ENCODE measurements around the gene U2AF1L4.
A peak's percentile ranks its signal among the peaks of the same experiment; 100 is the strongest.
"Not testable (repeated sequence)": the region's sequence is repeated elsewhere in the genome, so short reads cannot be mapped to it uniquely, and the experiment has no call there.

Gene U2AF1L4

GRCh38 chr19:35775298-35776101 is 30.3 kb upstream of the U2AF1L4 start, which contains the start of gene ARHGAP33:
Gene ARHGAP33, plus strand, starts transcription at chr19:35775564. Its CDS starts 95 bp downstream, at chr19:35775659.
- TF ChIP-seq POLR2A (IDR thresholded peaks at IDR 0.05; ENCODE audit: low read length) (peak; percentile 67), GATA1 (IDR thresholded peaks at IDR 0.05; ENCODE audit: low read depth, low read length) (no peak)

DNA sequence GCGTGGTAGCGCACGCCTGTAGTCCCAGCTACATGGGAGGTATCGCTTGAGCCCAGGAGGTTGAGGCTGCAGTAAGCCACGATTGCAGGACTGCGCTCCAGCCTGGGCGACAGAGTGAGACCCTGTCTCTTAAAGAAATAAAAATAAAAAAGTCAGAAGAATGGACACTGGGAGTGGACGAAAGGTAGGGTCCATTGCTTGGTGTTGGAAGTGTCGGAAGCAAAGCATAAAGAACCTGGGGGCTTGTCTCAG is 29.8 kb upstream of the U2AF1L4 start:
- TF ChIP-seq POLR2A (IDR thresholded peaks at IDR 0.05; ENCODE audit: low read length) = no peak
- TF ChIP-seq GATA1 (IDR thresholded peaks at IDR 0.05; ENCODE audit: low read depth, low read length) = no peak
- no peak for DNase-seq

More at GRCh38 chr19:35775298-35776101, 30.3 kb upstream of the U2AF1L4 start, which contains the start of gene ARHGAP33:
- peak; percentile 97 for DNase-seq

- no peak for TF ChIP-seq GATA1 (IDR thresholded peaks at IDR 0.05; ENCODE audit: low read depth, low read length)
- no peak for TF ChIP-seq POLR2A (IDR thresholded peaks at IDR 0.05; ENCODE audit: low read length)
- DNase-seq = no peak
These were observed 29.2 kb upstream of the U2AF1L4 start for GRCh38 chr19:35774274-35775045.

GRCh38 chr19:35773020-35773806 is 28.0 kb upstream of the U2AF1L4 start:
- TF ChIP-seq GATA1 (IDR thresholded peaks at IDR 0.05; ENCODE audit: low read depth, low read length) (no peak), POLR2A (IDR thresholded peaks at IDR 0.05; ENCODE audit: low read length) (no peak)
- no peak for DNase-seq

DNA sequence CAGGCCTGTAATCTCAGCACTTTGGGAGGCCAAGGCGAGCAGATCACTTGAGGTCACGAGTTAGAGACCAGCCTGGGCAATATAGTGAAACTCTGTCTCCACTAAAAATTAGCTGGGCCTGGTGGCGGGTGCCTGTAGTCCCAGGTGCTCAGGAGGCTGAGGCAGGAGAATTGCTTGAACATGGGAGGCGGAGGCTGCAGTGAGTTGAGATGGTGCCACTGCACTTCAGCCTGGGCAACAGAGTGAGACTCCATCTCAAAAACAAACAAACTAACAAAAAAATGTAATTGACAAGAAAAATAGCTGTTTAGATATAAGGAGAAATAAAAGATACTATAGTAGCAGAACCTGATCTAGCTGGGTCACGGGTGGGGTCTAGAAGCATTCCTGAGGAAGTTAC is 27.1 kb upstream of the U2AF1L4 start:
- DNase-seq = not testable (repeated sequence)

GRCh38 chr19:35768082-35768421 is 22.8 kb upstream of the U2AF1L4 start:
- no peak for DNase-seq
- TF ChIP-seq GATA1 (IDR thresholded peaks at IDR 0.05; ENCODE audit: low read depth, low read length) (no peak), POLR2A (IDR thresholded peaks at IDR 0.05; ENCODE audit: low read length) (no peak)

DNA sequence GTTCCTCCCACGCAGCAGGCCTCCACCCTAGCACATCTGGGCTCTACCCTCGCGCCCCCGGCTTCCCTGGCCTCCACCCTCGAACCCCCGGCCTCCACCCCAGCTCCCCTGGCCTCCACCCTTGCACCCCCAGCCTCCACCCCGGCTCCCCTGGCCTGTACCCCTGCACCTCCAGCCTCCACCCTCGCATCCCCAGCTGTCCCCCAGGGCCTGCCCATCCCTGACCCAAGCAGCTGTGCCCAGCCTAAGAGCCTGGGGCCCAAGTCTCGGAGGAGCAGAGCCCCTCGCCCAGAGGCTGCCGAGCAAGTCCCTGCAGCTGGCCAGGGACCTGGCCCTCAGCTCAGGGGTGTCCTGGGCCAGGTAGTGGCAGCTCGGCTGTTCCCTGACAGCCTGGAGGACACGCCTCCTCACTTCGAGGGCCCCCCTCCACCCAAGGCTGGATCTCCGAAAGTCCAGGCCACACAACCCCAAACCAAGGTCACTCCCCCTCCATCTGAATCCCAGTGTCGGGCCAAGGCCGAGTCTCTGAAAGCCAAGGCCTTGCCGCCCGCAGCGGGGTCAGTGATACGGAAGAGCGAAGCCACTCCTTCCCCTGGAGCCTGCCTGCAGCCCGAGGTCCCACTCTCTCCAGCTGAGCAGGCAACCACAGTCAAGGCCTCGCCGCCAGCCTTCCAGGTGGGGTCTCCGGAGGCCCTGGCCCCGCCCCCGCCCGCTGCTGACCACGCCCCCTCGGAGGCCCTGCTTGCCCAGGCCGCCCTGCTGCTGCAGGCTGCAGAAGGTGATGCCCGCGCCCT is 22.3 kb upstream of the U2AF1L4 start:
- no peak for DNase-seq
- TF ChIP-seq GATA1 (IDR thresholded peaks at IDR 0.05; ENCODE audit: low read depth, low read length) (no peak), POLR2A (IDR thresholded peaks at IDR 0.05; ENCODE audit: low read length) (no peak)

DNA sequence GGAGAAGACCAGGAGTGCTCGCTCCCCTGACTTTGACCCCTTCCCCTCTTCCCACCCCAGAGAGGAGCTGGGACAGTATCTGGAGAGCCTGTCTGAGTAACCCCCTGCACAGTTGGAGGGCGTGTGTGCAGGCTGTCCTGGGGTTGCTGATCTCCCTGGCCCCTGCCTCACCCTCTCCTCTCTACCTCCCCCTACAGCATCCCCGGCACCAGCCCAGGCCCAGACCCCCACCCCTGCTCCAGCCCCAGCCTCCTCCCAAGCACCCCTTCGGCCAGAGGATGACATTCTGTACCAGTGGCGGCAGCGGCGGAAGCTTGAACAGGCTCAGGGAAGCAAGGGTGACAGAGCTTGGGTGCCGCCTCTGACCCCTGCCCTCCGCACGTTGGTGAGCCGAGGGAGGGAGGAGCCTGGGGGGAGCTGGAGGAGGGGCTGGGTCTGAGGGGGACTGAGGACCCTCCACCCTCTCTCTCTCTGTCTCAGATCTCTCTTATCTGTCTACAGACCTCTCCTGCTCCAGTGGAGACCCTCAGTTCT is 21.4 kb upstream of the U2AF1L4 start:
- DNase-seq = no peak
- no peak for TF ChIP-seq GATA1 (IDR thresholded peaks at IDR 0.05; ENCODE audit: low read depth, low read length)

DNA sequence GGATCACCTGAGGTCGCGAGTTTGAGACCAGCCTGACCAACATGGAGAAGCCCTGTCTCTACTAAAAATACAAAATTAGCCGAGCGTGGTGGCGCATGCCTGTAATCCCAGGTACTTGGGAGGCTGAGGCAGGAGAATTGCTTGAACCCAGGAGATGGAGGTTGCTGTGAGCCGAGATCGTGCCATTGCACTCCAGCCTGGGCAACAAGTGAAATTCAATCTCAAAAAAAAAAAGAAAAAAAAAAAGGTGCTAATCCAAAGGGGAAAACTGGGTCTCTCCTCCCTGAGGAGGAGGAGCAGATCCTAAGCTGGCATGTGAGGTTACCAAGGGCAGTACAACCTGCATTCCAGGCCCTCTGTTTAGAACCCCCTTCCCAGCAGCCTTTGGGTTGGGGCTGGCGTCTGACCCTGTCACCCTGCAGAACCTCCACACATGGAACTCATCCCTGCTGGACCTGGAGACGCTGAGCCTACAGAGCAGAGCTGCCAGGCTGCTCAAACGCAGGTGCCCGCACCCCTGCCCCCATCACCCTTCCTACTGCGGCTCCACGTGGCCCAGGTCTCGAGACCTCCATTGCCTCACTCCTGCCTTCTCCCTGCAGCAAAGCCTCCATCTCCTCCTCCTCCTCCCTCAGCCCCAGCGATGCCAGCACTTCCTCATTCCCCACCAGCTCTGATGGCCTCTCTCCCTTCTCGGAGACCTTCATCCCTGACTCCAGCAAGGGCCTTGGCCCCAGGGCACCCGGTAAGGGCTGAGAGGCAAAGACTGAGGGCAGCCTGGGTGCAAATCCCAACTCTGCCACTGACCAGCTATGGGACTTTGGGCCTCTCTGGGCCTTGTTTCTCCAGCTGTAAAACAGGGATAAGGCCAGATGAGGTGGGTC is 19.5 kb upstream of the U2AF1L4 start:
- no peak for TF ChIP-seq POLR2A (IDR thresholded peaks at IDR 0.05; ENCODE audit: low read length)
- no peak for DNase-seq

DNA sequence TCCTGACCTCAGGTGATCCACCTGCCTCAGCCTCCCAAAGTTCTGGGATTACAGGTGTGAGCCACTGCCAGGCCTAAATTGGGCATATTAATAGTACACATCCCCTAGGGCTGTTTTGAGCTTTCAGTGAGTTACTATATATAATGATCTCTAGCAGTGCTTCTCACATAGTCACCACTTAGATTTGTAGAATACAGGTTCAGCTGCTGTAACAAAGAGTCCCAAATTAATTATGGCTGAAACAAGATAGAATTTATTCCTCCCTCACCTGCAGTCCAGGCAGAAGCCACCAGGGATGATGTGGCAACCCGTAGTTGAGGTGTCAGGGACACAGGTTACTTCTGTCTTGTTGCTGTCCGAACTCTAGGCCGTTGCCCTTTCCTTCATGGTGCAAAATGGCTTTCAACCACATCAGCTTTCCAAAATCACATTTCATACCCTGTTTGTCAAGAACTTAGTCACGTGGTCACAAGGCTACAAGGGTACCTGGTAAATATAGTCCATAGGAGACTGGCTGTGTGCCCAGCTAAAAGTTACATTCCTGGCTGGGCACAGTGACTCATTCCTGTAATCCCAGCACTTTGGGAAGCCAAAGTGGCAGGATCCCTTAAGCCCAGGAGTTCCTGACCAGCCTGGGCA is 15.6 kb upstream of the U2AF1L4 start:
- no peak for DNase-seq

DNA sequence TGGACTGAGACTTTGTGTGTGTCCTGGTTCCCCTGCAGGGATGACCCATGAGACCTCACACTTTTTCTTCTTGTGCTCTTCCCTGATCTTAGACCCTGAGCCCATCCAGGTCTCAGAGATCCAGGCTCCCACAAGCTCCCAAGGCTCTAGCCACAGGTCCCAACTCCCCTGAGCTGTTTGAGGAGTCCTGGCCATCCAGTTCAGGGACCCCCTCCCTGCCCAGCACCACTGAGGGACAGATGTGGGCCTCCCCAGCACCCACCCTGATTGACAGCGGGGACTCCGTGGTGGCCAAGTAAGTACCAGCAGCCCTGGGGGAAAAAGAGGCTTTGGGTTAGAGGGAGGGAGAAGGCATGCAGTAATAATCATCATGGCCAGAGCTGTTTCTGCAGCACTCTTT is 14.5 kb upstream of the U2AF1L4 start:
- TF ChIP-seq GATA1 (IDR thresholded peaks at IDR 0.05; ENCODE audit: low read depth, low read length) (no peak), POLR2A (IDR thresholded peaks at IDR 0.05; ENCODE audit: low read length) (no peak)
- no peak for DNase-seq

More for the DNA sequence above, 15.6 kb upstream of the U2AF1L4 start:
- no peak for TF ChIP-seq GATA1 (IDR thresholded peaks at IDR 0.05; ENCODE audit: low read depth, low read length)
- no peak for TF ChIP-seq POLR2A (IDR thresholded peaks at IDR 0.05; ENCODE audit: low read length)
